ENCODE results near the gene XPNPEP1.

XPNPEP1 gene

DNA sequence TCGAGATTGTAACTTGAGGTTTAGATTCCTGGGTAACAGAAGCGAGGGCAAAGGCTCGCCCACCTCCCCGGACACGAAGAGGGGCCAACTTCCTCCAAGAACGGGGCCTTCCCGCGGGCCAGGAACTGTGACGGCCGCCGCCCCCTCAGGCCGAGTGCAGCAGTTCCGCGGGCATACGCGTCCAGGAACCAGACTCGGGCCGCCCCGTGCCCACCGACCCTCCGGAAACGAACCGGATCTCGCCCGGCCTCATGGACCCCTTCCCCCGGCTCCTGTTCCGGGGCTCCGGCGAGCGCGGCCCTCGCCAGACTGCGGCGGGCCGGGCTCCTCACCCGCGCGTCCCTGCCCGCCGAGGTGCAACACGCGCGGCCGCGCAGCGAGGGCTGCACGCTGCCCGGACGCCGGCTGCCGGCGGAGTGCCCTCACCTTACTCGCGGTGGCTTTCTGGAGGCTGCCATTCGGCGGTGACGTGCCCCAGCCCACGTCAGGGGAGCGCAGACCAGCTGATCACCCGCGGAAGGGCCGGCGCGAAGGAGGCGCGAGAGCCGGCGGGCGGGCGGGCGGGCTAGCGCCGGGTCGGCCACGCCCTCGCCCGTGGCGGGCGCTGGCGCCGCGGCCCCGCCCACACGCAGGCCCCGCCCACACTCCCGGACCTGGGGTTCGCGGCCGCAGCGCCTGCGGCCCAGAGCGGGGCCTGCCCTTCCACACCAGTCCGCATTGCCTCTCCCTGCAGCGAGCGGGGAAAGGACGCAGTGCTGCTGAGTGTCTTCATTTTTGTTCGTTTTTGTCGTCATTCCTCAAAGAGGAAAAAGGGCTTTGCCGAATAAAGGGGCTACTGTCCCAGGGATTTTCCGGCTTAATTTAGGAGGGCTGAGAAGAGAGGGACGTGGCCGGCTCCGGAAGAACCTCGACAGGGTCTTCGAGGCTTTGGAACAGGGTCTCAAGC, at the start of gene XPNPEP1:
XPNPEP1 (minus strand) TSS at position 536 of the 946 bp plus-strand sequence; CDS start at position 458, 78 bp downstream.
- Histone ChIP-seq H4K20me1 (ENCODE audit: control insufficient read depth, insufficient read depth, low read depth, low read length) (no peaks in the 10 kb centered on the region), H3K9me3 (ENCODE audit: control insufficient read depth, insufficient read depth, low read length) (no peaks in the 10 kb centered on the region), H3F3A (ENCODE audit: control insufficient read depth, insufficient read depth) (no peaks in the 10 kb centered on the region), H3K4me1 (ENCODE audit: control insufficient read depth, low read length) (peaks cover 47% of the 10 kb centered on the region), H3K4me3 (ENCODE audit: low read length) (peak within 1 kb of the TSS; percentile 93), H3K79me2 (ENCODE audit: control insufficient read depth, low read length) (peaks cover 47% of the 10 kb centered on the region), H3K27me3 (ENCODE audit: control insufficient read depth, low read length) (no peaks in the 10 kb centered on the region), H3K9me2 (replicated peaks; ENCODE audit: control insufficient read depth, low read length) (no peaks in the 10 kb centered on the region), H3K27ac (ENCODE audit: low read depth, low read length) (peak within 1 kb of the TSS; percentile 19; the same call in 1 of the 2 replicates), H3K36me3 (ENCODE audit: control insufficient read depth, low read length) (peaks cover 11% of the 10 kb centered on the region; the same call in 1 of the 2 replicates), H3K4me2 (ENCODE audit: low read length) (peak within 1 kb of the TSS; percentile 93)
- TF ChIP-seq CTCF (IDR thresholded peaks at IDR 0.05; ENCODE audit: low read depth, low read length, poor library complexity, severe bottlenecking) = no peak

GRCh38 chr10:109972372-109973001, 49.2 kb upstream of the XPNPEP1 start:
- H3K27me3 ChIP-seq (ENCODE audit: control insufficient read depth, low read length) = peaks cover 8% of the 10 kb centered on the region; the same call in 1 of the 2 replicates
- H3K4me2 ChIP-seq (ENCODE audit: low read length) = no peak overlapping the region
- no peaks in the 10 kb centered on the region for H3K9me3 ChIP-seq (ENCODE audit: control insufficient read depth, insufficient read depth, low read length)
- no peak overlapping the region for H3K27ac ChIP-seq (ENCODE audit: low read depth, low read length)
- no peaks in the 10 kb centered on the region for H3K79me2 ChIP-seq (ENCODE audit: control insufficient read depth, low read length)
- no peaks in the 10 kb centered on the region for H3K36me3 ChIP-seq (ENCODE audit: control insufficient read depth, low read length)
- H3K4me1 ChIP-seq (ENCODE audit: control insufficient read depth, low read length) = no peaks in the 10 kb centered on the region
- H3F3A ChIP-seq (ENCODE audit: control insufficient read depth, insufficient read depth) = no peaks in the 10 kb centered on the region
- no peaks in the 10 kb centered on the region for H3K9me2 ChIP-seq (replicated peaks; ENCODE audit: control insufficient read depth, low read length)
- H3K4me3 ChIP-seq (ENCODE audit: low read length) = no peak overlapping the region
- no peaks in the 10 kb centered on the region for H4K20me1 ChIP-seq (ENCODE audit: control insufficient read depth, insufficient read depth, low read depth, low read length)
- TF ChIP-seq EZH2phosphoT487 (IDR thresholded peaks at IDR 0.05; ENCODE audit: borderline replicate concordance, low read length) = no peak
- no peak for TF ChIP-seq CTCF (IDR thresholded peaks at IDR 0.05; ENCODE audit: low read depth, low read length, poor library complexity, severe bottlenecking)

- no peaks in the 10 kb centered on the region for H3K79me2 ChIP-seq (ENCODE audit: control insufficient read depth, low read length)
- no peak overlapping the region for H3K4me3 ChIP-seq (ENCODE audit: low read length)
- H3K27ac ChIP-seq (ENCODE audit: low read depth, low read length) = no peak overlapping the region
- H3F3A ChIP-seq (ENCODE audit: control insufficient read depth, insufficient read depth) = no peaks in the 10 kb centered on the region
- no peaks in the 10 kb centered on the region for H3K9me3 ChIP-seq (ENCODE audit: control insufficient read depth, insufficient read depth, low read length)
- H3K27me3 ChIP-seq (ENCODE audit: control insufficient read depth, low read length) = peaks cover 8% of the 10 kb centered on the region; the same call in 1 of the 2 replicates
- no peak overlapping the region for H3K4me2 ChIP-seq (ENCODE audit: low read length)
- no peaks in the 10 kb centered on the region for H3K36me3 ChIP-seq (ENCODE audit: control insufficient read depth, low read length)
- no peaks in the 10 kb centered on the region for H4K20me1 ChIP-seq (ENCODE audit: control insufficient read depth, insufficient read depth, low read depth, low read length)
- TF ChIP-seq EZH2phosphoT487 (IDR thresholded peaks at IDR 0.05; ENCODE audit: borderline replicate concordance, low read length) = no peak
- TF ChIP-seq CTCF (IDR thresholded peaks at IDR 0.05; ENCODE audit: low read depth, low read length, poor library complexity, severe bottlenecking) = no peak
- H3K9me2 ChIP-seq (replicated peaks; ENCODE audit: control insufficient read depth, low read length) = no peaks in the 10 kb centered on the region
- H3K4me1 ChIP-seq (ENCODE audit: control insufficient read depth, low read length) = no peaks in the 10 kb centered on the region
Observed at GRCh38 chr10:109971634-109972033, 48.3 kb upstream of the XPNPEP1 start.

All from DOHH2 (cell line).